WTC11 (cell line): ENCODE data around the gene B4GALT2.

Experiments
- CTCF ChIP-seq: fragments of 200-600 bp; IDR thresholded peaks from 2 replicates; pipeline ENCODE4 v1.8.0; 2022; ENCODE audit warnings: antibody characterized with exemption
- FOXK1 ChIP-seq: sonication (generic); formaldehyde crosslinking; IDR thresholded peaks from 2 replicates; pipeline ENCODE4 v1.8.0; 2022; ENCODE audit warnings: mild to moderate bottlenecking, moderate library complexity, missing genetic modification reagents
- TCF7 ChIP-seq: sonication (generic); formaldehyde crosslinking; IDR thresholded peaks from 2 replicates; pipeline ENCODE4 v1.8.0; 2022; ENCODE audit warnings: mild to moderate bottlenecking, low read depth, missing genetic modification reagents, moderate library complexity
- TEAD4 ChIP-seq: sonication (generic); formaldehyde crosslinking; IDR thresholded peaks from 2 replicates; pipeline ENCODE4 v1.8.0; 2022; ENCODE audit warnings: mild to moderate bottlenecking, missing genetic modification reagents
- ZNF138 ChIP-seq: sonication (generic); formaldehyde crosslinking; conservative IDR thresholded peaks from 2 replicates; pipeline ENCODE4 v1.8.1; 2022; ENCODE audit warnings: mild to moderate bottlenecking, moderate library complexity, missing genetic modification reagents
- TF ChIP-seq, protein P1 (sequence below): sonication (generic); formaldehyde crosslinking; conservative IDR thresholded peaks from 2 replicates; pipeline ENCODE4 v1.8.1; 2022; ENCODE audit warnings: mild to moderate bottlenecking, missing genetic modification reagents

DNA sequence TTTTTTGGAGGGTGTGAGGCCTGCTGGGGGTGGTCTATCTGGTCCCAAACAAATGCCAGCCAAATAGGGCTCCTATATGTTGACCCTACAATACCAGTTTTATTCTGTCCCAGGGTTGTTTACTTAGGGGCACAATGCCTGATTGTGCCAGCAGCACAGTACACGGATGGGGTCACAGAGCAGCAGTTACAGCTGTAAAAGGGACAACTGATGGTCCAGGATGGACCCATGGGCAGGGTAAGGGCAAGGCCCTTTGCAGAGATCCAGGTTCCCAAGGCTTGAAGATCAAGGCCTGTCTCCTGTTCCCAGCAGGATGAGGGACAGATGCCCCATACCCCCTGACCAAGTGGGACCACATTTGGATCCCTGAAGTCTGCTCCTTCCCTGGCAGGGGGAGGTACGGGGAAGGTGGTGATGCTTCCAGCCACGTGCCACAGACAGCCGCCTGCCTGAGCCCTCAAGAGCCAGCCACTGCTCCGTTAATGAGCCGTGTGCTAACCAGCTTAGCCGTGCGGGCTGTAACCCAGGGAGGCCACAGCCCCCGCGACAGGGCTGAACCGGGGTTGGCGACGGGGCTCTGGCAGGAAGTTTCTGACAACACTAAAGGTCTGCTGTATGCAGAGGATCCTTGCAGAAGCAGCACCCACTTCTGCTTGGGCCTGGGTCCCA, 34.1 kb downstream of the B4GALT2 start:
- TF ChIP-seq CTCF, result no peak
- no peak for TF ChIP-seq FOXK1 (CRISPR knock-in tag)
- TF ChIP-seq, protein P1, sequence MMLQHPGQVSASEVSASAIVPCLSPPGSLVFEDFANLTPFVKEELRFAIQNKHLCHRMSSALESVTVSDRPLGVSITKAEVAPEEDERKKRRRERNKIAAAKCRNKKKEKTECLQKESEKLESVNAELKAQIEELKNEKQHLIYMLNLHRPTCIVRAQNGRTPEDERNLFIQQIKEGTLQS, result no peak
- TF ChIP-seq ZNF138, result no peak
- TF ChIP-seq TCF7 (CRISPR knock-in tag), result no peak
- TF ChIP-seq TEAD4 (CRISPR knock-in tag), result no peak
